GM21576 (cell line): ENCODE measurements around the gene RBM15B.

ENCODE experiments used
- ATAC-seq: cut with Tn5 transposase; IDR thresholded peaks from one replicate; pipeline ENCODE4 v1.9.1; 2021; ENCODE audit warnings: mild to moderate bottlenecking, moderate library complexity; ENCODE audit not compliant: unreplicated experiment

Gene RBM15B

DNA sequence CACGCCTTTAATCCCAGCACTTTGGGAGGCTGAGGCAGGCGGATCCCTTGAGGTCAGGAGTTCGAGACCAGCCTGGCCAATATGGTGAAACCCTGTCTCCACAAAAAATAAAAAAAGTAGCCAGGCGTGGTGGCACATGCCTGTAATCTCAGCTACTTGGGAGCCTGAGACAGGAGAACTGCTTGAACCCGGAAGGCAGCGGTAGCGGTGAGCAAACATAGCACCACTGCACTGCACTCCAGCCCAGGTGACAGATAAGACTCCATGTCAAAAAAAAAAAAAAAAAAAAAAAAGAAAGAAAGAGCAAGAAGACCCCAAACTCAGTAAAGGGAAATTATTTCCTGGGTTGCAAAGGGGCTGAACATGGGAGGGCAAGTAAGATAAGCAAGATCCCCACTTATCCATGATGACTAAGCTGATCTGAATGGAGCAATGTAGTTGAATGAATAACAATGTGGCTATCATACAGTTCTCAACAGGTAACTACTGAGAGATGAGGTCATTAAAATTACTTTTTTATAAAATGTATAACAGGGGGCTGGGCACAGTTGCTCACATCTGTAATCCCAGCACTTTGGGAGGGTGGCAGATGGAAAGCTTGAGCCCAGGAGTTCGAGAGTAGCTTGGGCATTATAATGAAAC lies 46.0 kb downstream of the RBM15B start:
- no peak for ATAC-seq

DNA sequence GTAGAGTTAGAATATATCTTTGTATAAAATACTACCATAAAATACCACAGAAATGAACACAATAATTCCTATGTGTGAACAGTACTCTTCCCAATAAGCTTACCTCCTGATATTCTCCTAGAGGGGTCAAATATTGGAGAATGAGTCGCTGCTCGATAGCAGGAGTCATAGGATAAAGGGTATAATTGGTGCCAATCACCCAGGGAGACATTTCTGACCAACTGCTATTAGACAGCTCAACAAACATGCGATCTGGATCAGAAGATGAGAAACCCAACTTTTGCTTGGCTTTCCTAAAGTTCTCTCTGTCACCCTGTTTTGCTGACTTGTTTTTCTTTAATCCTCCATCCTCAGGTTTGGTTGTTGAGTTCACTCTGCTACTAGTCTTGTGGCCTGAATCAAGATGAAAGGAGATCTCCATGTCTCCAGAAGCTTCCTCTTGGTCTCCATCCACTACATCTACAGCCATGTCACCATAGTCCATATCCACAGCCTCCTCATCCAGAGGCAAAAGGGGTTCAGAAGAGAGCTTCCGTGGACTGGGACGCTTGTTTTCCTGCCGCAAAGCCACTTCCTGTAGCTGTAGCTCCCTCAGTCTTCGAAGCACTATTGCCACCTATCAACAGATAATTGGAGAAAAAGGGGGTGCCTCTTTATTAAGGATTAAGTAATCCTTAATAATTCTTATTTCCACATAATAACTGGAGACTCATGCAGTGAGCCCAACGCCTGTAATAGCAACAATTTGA lies 50.4 kb downstream of the RBM15B start:
- no peak for ATAC-seq

DNA sequence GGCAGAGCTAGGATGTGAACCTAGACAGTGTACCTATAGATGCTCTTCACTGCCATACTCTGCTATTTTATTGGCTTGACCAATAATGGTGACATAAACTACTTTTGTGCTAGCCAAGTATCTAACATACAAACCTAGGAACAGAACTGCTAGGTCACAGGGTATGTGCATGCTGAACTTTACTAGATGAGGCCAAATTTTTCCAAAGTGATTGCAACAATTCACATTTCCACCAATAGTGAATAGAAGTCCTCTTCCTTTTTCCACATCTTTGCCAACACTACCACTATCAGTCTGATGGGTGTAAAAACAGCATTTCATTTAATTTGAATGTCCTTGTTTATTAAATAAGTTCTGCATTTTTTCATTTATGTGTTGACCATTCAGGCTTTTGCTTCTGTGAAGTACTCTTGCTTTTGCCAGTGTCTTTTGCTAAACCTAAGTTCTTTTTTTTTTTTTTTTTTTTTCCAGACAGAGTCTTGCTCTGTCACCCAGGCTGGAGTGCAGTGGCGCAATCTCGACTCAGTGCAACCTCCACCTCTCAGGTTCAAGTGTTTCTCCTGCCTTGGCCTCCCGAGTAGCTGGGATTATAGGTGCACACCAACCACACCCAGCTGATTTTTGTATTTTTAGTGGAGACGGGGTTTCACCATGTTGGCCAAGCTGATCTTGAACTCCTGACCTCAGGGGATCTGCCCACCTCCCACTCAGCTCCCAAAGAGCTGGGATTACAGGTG lies 54.6 kb downstream of the RBM15B start:
- ATAC-seq, result no peak
